ENCODE measurements around the gene OXA1L. TPM values are rescaled to one million over a fixed set of nuclear protein-coding genes. Genes with fewer than 3 reads are reported as not detected.
"Not testable (repeated sequence)": the region's sequence is repeated elsewhere in the genome, so short reads cannot be mapped to it uniquely, and the experiment has no call there.

The OXA1L gene
- total RNA-seq, 2 donors from 2014 or later: 114 TPM

DNA sequence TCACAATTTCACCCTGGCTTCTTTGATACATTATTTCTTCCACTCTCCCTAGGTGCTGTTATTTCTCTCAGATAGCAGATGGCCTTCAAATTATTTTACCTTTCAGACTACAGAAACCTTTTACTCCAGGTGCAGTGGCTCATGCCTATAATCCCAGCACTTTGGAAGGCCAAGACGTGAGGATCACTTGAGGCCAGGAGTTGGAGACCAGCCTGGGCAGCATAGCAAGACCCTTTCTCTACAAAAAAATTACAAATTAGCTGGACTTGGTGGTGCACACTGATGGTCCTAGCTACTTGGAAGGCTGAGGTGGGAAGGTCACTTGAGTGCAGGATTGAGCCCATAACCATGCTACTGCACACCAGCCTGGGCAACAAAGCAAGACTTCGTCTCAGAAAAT, 25.7 kb downstream of the OXA1L start:
- peaks cover 2% of the 10 kb centered on the region for H3K27me3 Mint-ChIP-seq (ENCODE audit: insufficient read depth)
- peaks cover 11% of the 10 kb centered on the region for H3K4me1 Mint-ChIP-seq
- Histone ChIP-seq H3K36me3 (ENCODE audit: control insufficient read depth, insufficient read depth, low read length) (no peaks in the 10 kb centered on the region), H3K4me3 (ENCODE audit: low read length) (no peak overlapping the region), H3K9me3 (ENCODE audit: control insufficient read depth, low read length) (no peaks in the 10 kb centered on the region), H3K27ac (ENCODE audit: low read depth, low read length) (no peak overlapping the region), H3K4me1 (ENCODE audit: control insufficient read depth, insufficient read depth, low read length) (no peaks in the 10 kb centered on the region), H3K27me3 (ENCODE audit: control insufficient read depth, insufficient read depth, low read length, poor library complexity, severe bottlenecking) (no peaks in the 10 kb centered on the region), H3K9ac (ENCODE audit: extremely low read depth, low read length, poor library complexity, severe bottlenecking) (no peak overlapping the region)
- WGBS, 2 experiments (ENCODE audit: insufficient coverage in 1 of 2, insufficient read length in 1 of 2): 92 to 95% methylated on average over 2 of the region's 2 CpGs
- no peak for DNase-seq
- no peak overlapping the region for H3K27ac Mint-ChIP-seq
- TF ChIP-seq CTCF (conservative IDR thresholded peaks at IDR 0.05): no peak
- H3K4me3 Mint-ChIP-seq: no peak overlapping the region
- H3K36me3 Mint-ChIP-seq (ENCODE audit: low read depth): peaks cover 2% of the 10 kb centered on the region
- H3K9me3 Mint-ChIP-seq: no peaks in the 10 kb centered on the region

- not testable (repeated sequence) for H3K27ac ChIP-seq (ENCODE audit: low read depth, low read length); DNase-seq; H3K27me3 Mint-ChIP-seq (ENCODE audit: insufficient read depth); H3K9me3 ChIP-seq (ENCODE audit: control insufficient read depth, low read length); H3K4me3 ChIP-seq (ENCODE audit: low read length); H3K4me1 ChIP-seq (ENCODE audit: control insufficient read depth, insufficient read depth, low read length); H3K27me3 ChIP-seq (ENCODE audit: control insufficient read depth, insufficient read depth, low read length, poor library complexity, severe bottlenecking); H3K36me3 ChIP-seq (ENCODE audit: control insufficient read depth, insufficient read depth, low read length); H3K9ac ChIP-seq (ENCODE audit: extremely low read depth, low read length, poor library complexity, severe bottlenecking); H3K4me3 Mint-ChIP-seq; H3K36me3 Mint-ChIP-seq (ENCODE audit: low read depth); H3K9me3 Mint-ChIP-seq
- H3K4me1 Mint-ChIP-seq: peaks cover 18% of the 10 kb centered on the region
- H3K27ac Mint-ChIP-seq: peak overlapping the region; percentile 35
- WGBS, 2 experiments (ENCODE audit: insufficient coverage in 1 of 2, insufficient read length in 1 of 2): 85 to 94% methylated on average over 5 of the region's 5 CpGs
Observed at GRCh38 chr14:22793550-22793949, 27.1 kb downstream of the OXA1L start.

DNA sequence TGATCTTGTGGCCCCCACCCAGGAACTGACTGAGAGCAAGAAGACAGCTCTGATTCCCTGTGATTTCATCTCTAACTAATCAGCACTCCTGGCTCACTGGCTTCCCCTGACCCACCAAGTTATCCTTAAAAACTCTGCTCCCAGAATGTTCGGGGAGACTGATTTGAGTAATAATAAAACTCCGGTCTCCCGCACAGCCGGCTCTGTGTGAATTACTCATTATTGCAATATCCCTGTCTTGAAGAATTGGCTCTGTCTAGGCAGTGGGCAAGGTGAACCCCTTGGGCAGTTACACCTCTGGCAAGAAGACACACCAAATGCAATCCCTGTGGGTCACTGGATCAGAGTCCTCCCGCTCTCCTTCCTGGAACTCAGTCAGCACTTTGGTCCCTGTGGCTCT, 27.5 kb downstream of the OXA1L start:
- no peak overlapping the region for H3K4me3 Mint-ChIP-seq
- Histone ChIP-seq H3K27ac (ENCODE audit: low read depth, low read length) (no peak overlapping the region), H3K9ac (ENCODE audit: extremely low read depth, low read length, poor library complexity, severe bottlenecking) (no peak overlapping the region), H3K27me3 (ENCODE audit: control insufficient read depth, insufficient read depth, low read length, poor library complexity, severe bottlenecking) (no peaks in the 10 kb centered on the region), H3K4me1 (ENCODE audit: control insufficient read depth, insufficient read depth, low read length) (peaks cover 3% of the 10 kb centered on the region), H3K36me3 (ENCODE audit: control insufficient read depth, insufficient read depth, low read length) (no peaks in the 10 kb centered on the region), H3K9me3 (ENCODE audit: control insufficient read depth, low read length) (no peaks in the 10 kb centered on the region), H3K4me3 (ENCODE audit: low read length) (no peak overlapping the region)
- 77 to 79% methylated on average over 5 of the region's 5 CpGs for WGBS, 2 experiments (ENCODE audit: insufficient coverage in 1 of 2, insufficient read length in 1 of 2)
- H3K9me3 Mint-ChIP-seq: no peaks in the 10 kb centered on the region
- TF ChIP-seq CTCF (conservative IDR thresholded peaks at IDR 0.05): no peak
- peaks cover 18% of the 10 kb centered on the region for H3K4me1 Mint-ChIP-seq
- H3K27me3 Mint-ChIP-seq (ENCODE audit: insufficient read depth): peaks cover 2% of the 10 kb centered on the region
- H3K36me3 Mint-ChIP-seq (ENCODE audit: low read depth): peaks cover 2% of the 10 kb centered on the region
- H3K27ac Mint-ChIP-seq: peak overlapping the region; percentile 53
- DNase-seq: no peak

- no peaks in the 10 kb centered on the region for H3K9me3 ChIP-seq (ENCODE audit: control insufficient read depth, low read length)
- peaks cover 2% of the 10 kb centered on the region for H3K36me3 Mint-ChIP-seq (ENCODE audit: low read depth)
- H3K9ac ChIP-seq (ENCODE audit: extremely low read depth, low read length, poor library complexity, severe bottlenecking): no peak overlapping the region
- no peak overlapping the region for H3K4me3 ChIP-seq (ENCODE audit: low read length)
- peaks cover 3% of the 10 kb centered on the region for H3K4me1 ChIP-seq (ENCODE audit: control insufficient read depth, insufficient read depth, low read length)
- H3K27me3 ChIP-seq (ENCODE audit: control insufficient read depth, insufficient read depth, low read length, poor library complexity, severe bottlenecking): no peaks in the 10 kb centered on the region
- TF ChIP-seq CTCF (conservative IDR thresholded peaks at IDR 0.05): no peak
- H3K9me3 Mint-ChIP-seq: no peaks in the 10 kb centered on the region
- H3K4me3 Mint-ChIP-seq: no peak overlapping the region
- WGBS, 2 experiments (ENCODE audit: insufficient coverage in 1 of 2, insufficient read length in 1 of 2): 94 to 97% methylated on average over 7 of the region's 7 CpGs
- H3K27ac ChIP-seq (ENCODE audit: low read depth, low read length): no peak overlapping the region
- no peaks in the 10 kb centered on the region for H3K36me3 ChIP-seq (ENCODE audit: control insufficient read depth, insufficient read depth, low read length)
- no peak overlapping the region for H3K27ac Mint-ChIP-seq
- peaks cover 18% of the 10 kb centered on the region for H3K4me1 Mint-ChIP-seq
- DNase-seq: no peak
- H3K27me3 Mint-ChIP-seq (ENCODE audit: insufficient read depth): peaks cover 2% of the 10 kb centered on the region
Observed at GRCh38 chr14:22794551-22794951, 28.1 kb downstream of the OXA1L start.

All from endodermal cell (in vitro differentiated cells).